Measurements from ENCODE around the gene KCNJ16. TPM values are rescaled to one million over a fixed set of nuclear protein-coding genes. Genes with fewer than 3 reads are reported as not detected.

KCNJ16 gene
- total and polyA plus RNA-seq, 2 of the 13 experiments (the other 11 are each of a cell fraction or from before 2014, with no cell fraction given) = not detected

GRCh38 chr17:70158180-70158579 is 83.2 kb downstream of the KCNJ16 start:
- Histone ChIP-seq H3K4me1 (ENCODE audit: insufficient read depth, low read length) (no peaks in the 10 kb centered on the region), H3K27ac (ENCODE audit: extremely low read length, insufficient read depth, low read length) (no peak overlapping the region), H3K4me3 (replicated peaks in 1 of 3; ENCODE audit: insufficient read depth in 1 of 3, low read depth in 2 of 3, low read length in 3 of 3) (no peak overlapping the region), H3K4me2 (ENCODE audit: low read depth, low read length) (no peak overlapping the region), H3K9ac (ENCODE audit: insufficient read depth, low read depth, low read length) (no peak overlapping the region), H3K36me3 (replicated peaks in 1 of 2; ENCODE audit: control insufficient read depth in 1 of 2, insufficient read depth in 2 of 2, low read length in 2 of 2) (no peaks in the 10 kb centered on the region), H3K79me2 (ENCODE audit: insufficient read depth, low read length) (no peaks in the 10 kb centered on the region), H3K9me3 (ENCODE audit: low read length) (no peaks in the 10 kb centered on the region; the same call in 1 of the 2 replicates), H3K27me3 (ENCODE audit: control insufficient read depth in 1 of 2, insufficient read depth in 2 of 2, low read length in 2 of 2) (no peaks in the 10 kb centered on the region), H2AFZ (ENCODE audit: low read length) (no peak overlapping the region), H4K20me1 (ENCODE audit: insufficient read depth, low read length) (no peaks in the 10 kb centered on the region)
- ATAC-seq = no peak
- TF ChIP-seq ZBTB37 (CRISPR knock-in tag; IDR thresholded peaks at IDR 0.05) (no peak), GABPA (IDR thresholded peaks at IDR 0.05; ENCODE audit: low read depth, low read length) (no peak), GABPA (CRISPR knock-in tag; IDR thresholded peaks at IDR 0.05; ENCODE audit: low read depth) (no peak)
- CTCF ChIA-PET (ENCODE audit: low intra/inter-chr PET ratio, low total read pairs) = no interaction called here
- no peak for FAIRE-seq
- in situ Hi-C loops (cut with HindIII; ENCODE audit: extremely low pct_ligation_motif_present, low pct_unique_long_range_greater_than_20kb) (no loop called here), intact Hi-C loops (cut with micrococcal nuclease; ENCODE audit: unreplicated experiment) (no loop called here)
- BruUV-seq (replicated peaks) = no TSS peak
- POLR2A ChIA-PET = no interaction called here
- no peak for DNase-seq (ENCODE audit: low spot score)
- 7% methylated on average over 4 of the region's 4 CpGs for WGBS (ENCODE audit: low lambda C conversion rate)

- FAIRE-seq = no peak
- POLR2A ChIA-PET = no interaction called here
- Histone ChIP-seq H4K20me1 (ENCODE audit: insufficient read depth, low read length) (no peaks in the 10 kb centered on the region), H3K79me2 (ENCODE audit: insufficient read depth, low read length) (no peaks in the 10 kb centered on the region), H3K27me3 (ENCODE audit: control insufficient read depth in 1 of 2, insufficient read depth in 2 of 2, low read length in 2 of 2) (no peaks in the 10 kb centered on the region), H3K9me3 (ENCODE audit: low read length) (no peaks in the 10 kb centered on the region; the same call in 1 of the 2 replicates), H2AFZ (ENCODE audit: low read length) (no peak overlapping the region), H3K4me1 (ENCODE audit: insufficient read depth, low read length) (no peaks in the 10 kb centered on the region), H3K4me2 (ENCODE audit: low read depth, low read length) (no peak overlapping the region), H3K27ac (ENCODE audit: extremely low read length, insufficient read depth, low read length) (no peak overlapping the region), H3K4me3 (replicated peaks in 1 of 3; ENCODE audit: insufficient read depth in 1 of 3, low read depth in 2 of 3, low read length in 3 of 3) (no peak overlapping the region), H3K36me3 (replicated peaks in 1 of 2; ENCODE audit: control insufficient read depth in 1 of 2, insufficient read depth in 2 of 2, low read length in 2 of 2) (no peaks in the 10 kb centered on the region), H3K9ac (ENCODE audit: insufficient read depth, low read depth, low read length) (no peak overlapping the region)
- intact Hi-C loops (cut with micrococcal nuclease; ENCODE audit: unreplicated experiment) = no loop called here
- DNase-seq (ENCODE audit: low spot score) = no peak
- TF ChIP-seq DR1 (CRISPR knock-in tag; IDR thresholded peaks at IDR 0.05) = no peak
- TF ChIP-seq NFYC (CRISPR knock-in tag; IDR thresholded peaks at IDR 0.05) = no peak
- no peak for TF ChIP-seq BCL3 (CRISPR knock-in tag; IDR thresholded peaks at IDR 0.05)
- no peak for TF ChIP-seq PCBP2 (optimal IDR thresholded peaks at IDR 0.05; ENCODE audit: low read depth, low read length, poor library complexity, severe bottlenecking)
- TF ChIP-seq ERF (CRISPR knock-in tag; IDR thresholded peaks at IDR 0.05) = no peak
- TF ChIP-seq MBD4 (IDR thresholded peaks at IDR 0.05; ENCODE audit: borderline replicate concordance, low read length) = no peak
- no peak for TF ChIP-seq ZNF460 (CRISPR knock-in tag; IDR thresholded peaks at IDR 0.05; ENCODE audit: borderline replicate concordance)
- TF ChIP-seq NR3C1 (CRISPR knock-in tag; IDR thresholded peaks at IDR 0.05) = no peak
- no peak for TF ChIP-seq ZNF800 (CRISPR knock-in tag; IDR thresholded peaks at IDR 0.05)
- no peak for TF ChIP-seq ZNF30 (CRISPR knock-in tag; IDR thresholded peaks at IDR 0.05)
- no peak for TF ChIP-seq ZNF784 (CRISPR knock-in tag; IDR thresholded peaks at IDR 0.05; ENCODE audit: borderline replicate concordance)
- WGBS (ENCODE audit: low lambda C conversion rate) = 25% methylated on average over 6 of the region's 6 CpGs
- in situ Hi-C loops (cut with HindIII; ENCODE audit: extremely low pct_ligation_motif_present, low pct_unique_long_range_greater_than_20kb) = no loop called here
- no TSS peak for BruUV-seq (replicated peaks)
- CTCF ChIA-PET (ENCODE audit: low intra/inter-chr PET ratio, low total read pairs) = no interaction called here
- ATAC-seq = no peak
Measured at GRCh38 chr17:70158591-70158990, 83.6 kb downstream of the KCNJ16 start.

All from HepG2 (cell line).